ENCODE results near the gene SPINK1. TPM values are rescaled to one million over a fixed set of nuclear protein-coding genes. Genes with fewer than 3 reads are reported as not detected.

SPINK1 gene
- total and polyA plus RNA-seq, 2 of the 4 experiments (the other 2 are of a cell fraction), result not detected

DNA sequence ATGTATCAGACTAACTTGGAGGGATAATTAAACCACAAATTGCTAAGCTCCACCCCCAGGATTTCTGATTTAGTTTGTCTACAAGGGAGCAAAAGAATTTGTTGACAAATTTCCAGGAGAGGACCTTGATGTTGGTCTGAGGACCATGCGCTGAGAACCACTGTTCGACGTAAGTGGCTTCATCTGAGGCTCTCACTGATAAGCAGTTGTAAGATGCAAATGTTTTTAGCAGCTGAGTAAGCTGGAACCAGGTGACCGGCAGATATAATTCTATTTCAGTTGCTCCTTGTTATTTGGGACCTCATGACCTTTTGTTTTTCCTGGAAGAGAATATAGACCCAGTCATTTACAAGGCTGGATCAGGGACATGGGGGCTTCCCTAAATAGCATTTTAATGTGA lies 14.1 kb upstream of the SPINK1 start:
- no peak overlapping the region for H2BK120ac ChIP-seq (ENCODE audit: low read depth, low read length)
- no peak overlapping the region for H3K4ac ChIP-seq (ENCODE audit: low read depth, low read length)
- no peak overlapping the region for H2BK20ac ChIP-seq (ENCODE audit: low read depth, low read length)
- H2BK15ac ChIP-seq (ENCODE audit: low read depth, low read length), result no peak overlapping the region
- no peak overlapping the region for H3K9ac ChIP-seq (ENCODE audit: low read depth, low read length)
- no peak overlapping the region for H3K4me2 ChIP-seq (ENCODE audit: low read depth, low read length)
- H3K36me3 ChIP-seq (ENCODE audit: control insufficient read depth, insufficient read depth, low read length), result no peaks in the 10 kb centered on the region
- WGBS, 2 experiments (ENCODE audit: extremely low coverage in 2 of 2, insufficient read length in 1 of 2), result no CpG with 5 or more reads among the region's 4 CpGs
- intact Hi-C loops (cut with micrococcal nuclease) (no loop called here), dilution Hi-C loops (cut with HindIII; ENCODE audit: low sequenced_read_pairs, unreplicated experiment) (no loop called here), in situ Hi-C loops (cut with MboI; ENCODE audit: low sequenced_read_pairs) (no loop called here)
- no peak overlapping the region for H2AK5ac ChIP-seq (ENCODE audit: low read depth, low read length)
- CTCF ChIA-PET, result no interaction called here
- no peak overlapping the region for H2AK9ac ChIP-seq (replicated peaks; ENCODE audit: low read depth, low read length, poor library complexity)
- ATAC-seq (ENCODE audit: low read depth), result no peak
- H3K14ac ChIP-seq (replicated peaks; ENCODE audit: low read depth, low read length), result no peak overlapping the region
- H3K18ac ChIP-seq (ENCODE audit: low read depth, low read length), result no peak overlapping the region
- POLR2A ChIA-PET (ENCODE audit: unreplicated experiment), result no interaction called here
- no TSS peak for BruUV-seq (replicated peaks)
- H4K8ac ChIP-seq (ENCODE audit: low read depth in 2 of 2, low read length in 2 of 2), result no peak overlapping the region
- no peaks in the 10 kb centered on the region for H3K4me1 ChIP-seq (ENCODE audit: control insufficient read depth, insufficient read depth, low read length)
- H3K79me1 ChIP-seq (ENCODE audit: low read depth in 1 of 2, low read length in 2 of 2), result no peaks in the 10 kb centered on the region
- no peaks in the 10 kb centered on the region for H3K27me3 ChIP-seq (ENCODE audit: control insufficient read depth, insufficient read depth, low read length)
- DNase-seq, result no peak
- H3K23ac ChIP-seq (ENCODE audit: low read depth, low read length), result no peak overlapping the region
- H3K9me1 ChIP-seq (ENCODE audit: insufficient read depth, low read length), result no peaks in the 10 kb centered on the region
- H4K91ac ChIP-seq (ENCODE audit: insufficient read depth, low read depth, low read length), result no peak overlapping the region
- no peak overlapping the region for H2AFZ ChIP-seq (replicated peaks; ENCODE audit: low read length, poor library complexity)
- H2BK5ac ChIP-seq (ENCODE audit: low read depth, low read length, poor library complexity, severe bottlenecking), result no peak overlapping the region
- H3K56ac ChIP-seq (ENCODE audit: extremely low read depth, insufficient read depth, low read length), result no peak overlapping the region
- H4K20me1 ChIP-seq (ENCODE audit: insufficient read depth, low read length), result no peaks in the 10 kb centered on the region
- H3K9me3 ChIP-seq (ENCODE audit: control insufficient read depth, insufficient read depth, low read length), result no peaks in the 10 kb centered on the region
- H4K5ac ChIP-seq (ENCODE audit: low read depth, low read length), result no peak overlapping the region
- H3K27ac ChIP-seq (ENCODE audit: insufficient read depth, low read length), result no peak overlapping the region
- TF ChIP-seq RCOR1 (IDR thresholded peaks at IDR 0.05; ENCODE audit: insufficient replicate concordance, low read length) (no peak), SMC3 (IDR thresholded peaks at IDR 0.05; ENCODE audit: low read depth, low read length) (no peak), MAZ (IDR thresholded peaks at IDR 0.05; ENCODE audit: borderline replicate concordance, low read depth, low read length) (no peak), NFE2L2 (IDR thresholded peaks at IDR 0.05; ENCODE audit: low read depth, low read length) (no peak), CHD1 (IDR thresholded peaks at IDR 0.05; ENCODE audit: low read depth, low read length) (no peak), RAD21 (IDR thresholded peaks at IDR 0.05; ENCODE audit: low read length) (no peak), MXI1 (IDR thresholded peaks at IDR 0.05; ENCODE audit: borderline replicate concordance, low read depth, low read length) (no peak), MAFK (IDR thresholded peaks at IDR 0.05; ENCODE audit: low read depth, low read length) (no peak), BHLHE40 (IDR thresholded peaks at IDR 0.05; ENCODE audit: low read depth, low read length) (no peak), FOS (IDR thresholded peaks at IDR 0.05; ENCODE audit: low read depth, low read length) (no peak), POLR2A (IDR thresholded peaks at IDR 0.05; ENCODE audit: low read depth, low read length) (no peak), RFX5 (IDR thresholded peaks at IDR 0.05; ENCODE audit: low read depth, low read length) (no peak), CEBPB (IDR thresholded peaks at IDR 0.05; ENCODE audit: low read depth, low read length) (no peak)
- TF ChIP-seq, protein P1, sequence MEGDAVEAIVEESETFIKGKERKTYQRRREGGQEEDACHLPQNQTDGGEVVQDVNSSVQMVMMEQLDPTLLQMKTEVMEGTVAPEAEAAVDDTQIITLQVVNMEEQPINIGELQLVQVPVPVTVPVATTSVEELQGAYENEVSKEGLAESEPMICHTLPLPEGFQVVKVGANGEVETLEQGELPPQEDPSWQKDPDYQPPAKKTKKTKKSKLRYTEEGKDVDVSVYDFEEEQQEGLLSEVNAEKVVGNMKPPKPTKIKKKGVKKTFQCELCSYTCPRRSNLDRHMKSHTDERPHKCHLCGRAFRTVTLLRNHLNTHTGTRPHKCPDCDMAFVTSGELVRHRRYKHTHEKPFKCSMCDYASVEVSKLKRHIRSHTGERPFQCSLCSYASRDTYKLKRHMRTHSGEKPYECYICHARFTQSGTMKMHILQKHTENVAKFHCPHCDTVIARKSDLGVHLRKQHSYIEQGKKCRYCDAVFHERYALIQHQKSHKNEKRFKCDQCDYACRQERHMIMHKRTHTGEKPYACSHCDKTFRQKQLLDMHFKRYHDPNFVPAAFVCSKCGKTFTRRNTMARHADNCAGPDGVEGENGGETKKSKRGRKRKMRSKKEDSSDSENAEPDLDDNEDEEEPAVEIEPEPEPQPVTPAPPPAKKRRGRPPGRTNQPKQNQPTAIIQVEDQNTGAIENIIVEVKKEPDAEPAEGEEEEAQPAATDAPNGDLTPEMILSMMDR (conservative IDR thresholded peaks at IDR 0.05; ENCODE audit: low read depth, low read length), result no peak
- TF ChIP-seq, protein P2, sequence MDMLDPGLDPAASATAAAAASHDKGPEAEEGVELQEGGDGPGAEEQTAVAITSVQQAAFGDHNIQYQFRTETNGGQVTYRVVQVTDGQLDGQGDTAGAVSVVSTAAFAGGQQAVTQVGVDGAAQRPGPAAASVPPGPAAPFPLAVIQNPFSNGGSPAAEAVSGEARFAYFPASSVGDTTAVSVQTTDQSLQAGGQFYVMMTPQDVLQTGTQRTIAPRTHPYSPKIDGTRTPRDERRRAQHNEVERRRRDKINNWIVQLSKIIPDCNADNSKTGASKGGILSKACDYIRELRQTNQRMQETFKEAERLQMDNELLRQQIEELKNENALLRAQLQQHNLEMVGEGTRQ (IDR thresholded peaks at IDR 0.05; ENCODE audit: low read depth, low read length), result no peak
- TF ChIP-seq, protein P3, sequence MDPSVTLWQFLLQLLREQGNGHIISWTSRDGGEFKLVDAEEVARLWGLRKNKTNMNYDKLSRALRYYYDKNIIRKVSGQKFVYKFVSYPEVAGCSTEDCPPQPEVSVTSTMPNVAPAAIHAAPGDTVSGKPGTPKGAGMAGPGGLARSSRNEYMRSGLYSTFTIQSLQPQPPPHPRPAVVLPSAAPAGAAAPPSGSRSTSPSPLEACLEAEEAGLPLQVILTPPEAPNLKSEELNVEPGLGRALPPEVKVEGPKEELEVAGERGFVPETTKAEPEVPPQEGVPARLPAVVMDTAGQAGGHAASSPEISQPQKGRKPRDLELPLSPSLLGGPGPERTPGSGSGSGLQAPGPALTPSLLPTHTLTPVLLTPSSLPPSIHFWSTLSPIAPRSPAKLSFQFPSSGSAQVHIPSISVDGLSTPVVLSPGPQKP (IDR thresholded peaks at IDR 0.05; ENCODE audit: borderline replicate concordance, low read depth, low read length), result no peak
- no peak overlapping the region for H3K4me3 ChIP-seq (ENCODE audit: insufficient read depth, low read depth, low read length)
